Ecto neural progenitor cell (in vitro differentiated cells): ENCODE measurements around the gene VTN.
A peak's percentile ranks its signal among the peaks of the same experiment; 100 is the strongest.

ENCODE experiments used
- DNase-seq: peaks from one replicate; pipeline ENCODE4 v3.0.0-alpha.2; 2018; ENCODE audit warnings: low spot score

Gene VTN

GRCh38 chr17:28395426-28395825 is 25.3 kb upstream of the VTN start:
- no peak for DNase-seq

- DNase-seq = no peak
Observed at GRCh38 chr17:28394337-28395116, 24.4 kb upstream of the VTN start.

GRCh38 chr17:28392491-28392890 is 22.4 kb upstream of the VTN start:
- no peak for DNase-seq

GRCh38 chr17:28391401-28391800 is 21.3 kb upstream of the VTN start:
- no peak for DNase-seq

GRCh38 chr17:28390984-28391383 is 20.9 kb upstream of the VTN start:
- DNase-seq = no peak

- no peak for DNase-seq
Observed at GRCh38 chr17:28390563-28390962, 20.5 kb upstream of the VTN start.

GRCh38 chr17:28390141-28390540 is 20.0 kb upstream of the VTN start:
- DNase-seq = no peak

- no peak for DNase-seq
Observed at GRCh38 chr17:28388106-28388505, 18.0 kb upstream of the VTN start.

GRCh38 chr17:28386391-28386790 is 16.3 kb upstream of the VTN start:
- no peak for DNase-seq

- no peak for DNase-seq
Observed at GRCh38 chr17:28385406-28385805, 15.3 kb upstream of the VTN start.

- DNase-seq = no peak
Observed at GRCh38 chr17:28385037-28385400, 14.9 kb upstream of the VTN start.

- DNase-seq = no peak
Observed at GRCh38 chr17:28384281-28385036, 14.4 kb upstream of the VTN start.

GRCh38 chr17:28381141-28381825 is 11.2 kb upstream of the VTN start:
- peak; percentile 91 for DNase-seq

- DNase-seq = no peak
Observed at GRCh38 chr17:28379814-28380801, 10.0 kb upstream of the VTN start.

GRCh38 chr17:28372945-28373274 is 2.8 kb upstream of the VTN start:
- no peak for DNase-seq

- no peak for DNase-seq
Observed at GRCh38 chr17:28372203-28372944, 2.3 kb upstream of the VTN start.

- peak; percentile 99 for DNase-seq
Observed at GRCh38 chr17:28371245-28372202, 1.4 kb upstream of the VTN start, which contains the start of gene SARM1. SARM1 (plus strand) TSS chr17:28371694; CDS start chr17:28372033, 339 bp downstream.

GRCh38 chr17:28370744-28371103 is 617 bp upstream of the VTN start:
- no peak for DNase-seq

GRCh38 chr17:28369684-28370034 is 448 bp downstream of the VTN start:
- no peak for DNase-seq
